ENCODE data around the gene NRSN1.

The NRSN1 gene

DNA sequence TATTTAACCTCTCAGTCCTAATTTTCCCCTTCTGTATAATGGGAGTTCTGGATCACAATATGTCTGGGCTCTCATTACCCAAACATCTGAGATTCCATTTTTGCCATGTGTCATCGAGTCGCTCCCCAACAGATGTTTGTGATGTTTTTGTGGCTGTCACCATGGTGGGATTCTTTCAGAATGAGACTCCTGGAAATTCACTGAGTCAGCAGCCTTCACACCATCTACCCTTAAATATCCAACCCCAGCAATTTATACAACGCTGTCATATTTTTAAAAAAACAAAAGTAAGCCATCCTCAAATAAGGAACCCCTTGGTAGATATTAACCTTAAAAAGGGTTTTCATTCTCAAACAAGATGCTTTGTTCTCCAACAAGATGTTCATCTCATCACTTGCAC, 20.9 kb downstream of the NRSN1 start:
- TF ChIP-seq, protein P1, sequence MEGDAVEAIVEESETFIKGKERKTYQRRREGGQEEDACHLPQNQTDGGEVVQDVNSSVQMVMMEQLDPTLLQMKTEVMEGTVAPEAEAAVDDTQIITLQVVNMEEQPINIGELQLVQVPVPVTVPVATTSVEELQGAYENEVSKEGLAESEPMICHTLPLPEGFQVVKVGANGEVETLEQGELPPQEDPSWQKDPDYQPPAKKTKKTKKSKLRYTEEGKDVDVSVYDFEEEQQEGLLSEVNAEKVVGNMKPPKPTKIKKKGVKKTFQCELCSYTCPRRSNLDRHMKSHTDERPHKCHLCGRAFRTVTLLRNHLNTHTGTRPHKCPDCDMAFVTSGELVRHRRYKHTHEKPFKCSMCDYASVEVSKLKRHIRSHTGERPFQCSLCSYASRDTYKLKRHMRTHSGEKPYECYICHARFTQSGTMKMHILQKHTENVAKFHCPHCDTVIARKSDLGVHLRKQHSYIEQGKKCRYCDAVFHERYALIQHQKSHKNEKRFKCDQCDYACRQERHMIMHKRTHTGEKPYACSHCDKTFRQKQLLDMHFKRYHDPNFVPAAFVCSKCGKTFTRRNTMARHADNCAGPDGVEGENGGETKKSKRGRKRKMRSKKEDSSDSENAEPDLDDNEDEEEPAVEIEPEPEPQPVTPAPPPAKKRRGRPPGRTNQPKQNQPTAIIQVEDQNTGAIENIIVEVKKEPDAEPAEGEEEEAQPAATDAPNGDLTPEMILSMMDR (IDR thresholded peaks at IDR 0.05; ENCODE audit: extremely low read depth, insufficient read depth, missing control alignments) = no peak
- in situ Hi-C loops (cut with MboI; ENCODE audit: low pct_unique_long_range_greater_than_20kb, low sequenced_read_pairs, unreplicated experiment) = no loop called here
- no peak for DNase-seq (ENCODE audit: low spot score)

DNA sequence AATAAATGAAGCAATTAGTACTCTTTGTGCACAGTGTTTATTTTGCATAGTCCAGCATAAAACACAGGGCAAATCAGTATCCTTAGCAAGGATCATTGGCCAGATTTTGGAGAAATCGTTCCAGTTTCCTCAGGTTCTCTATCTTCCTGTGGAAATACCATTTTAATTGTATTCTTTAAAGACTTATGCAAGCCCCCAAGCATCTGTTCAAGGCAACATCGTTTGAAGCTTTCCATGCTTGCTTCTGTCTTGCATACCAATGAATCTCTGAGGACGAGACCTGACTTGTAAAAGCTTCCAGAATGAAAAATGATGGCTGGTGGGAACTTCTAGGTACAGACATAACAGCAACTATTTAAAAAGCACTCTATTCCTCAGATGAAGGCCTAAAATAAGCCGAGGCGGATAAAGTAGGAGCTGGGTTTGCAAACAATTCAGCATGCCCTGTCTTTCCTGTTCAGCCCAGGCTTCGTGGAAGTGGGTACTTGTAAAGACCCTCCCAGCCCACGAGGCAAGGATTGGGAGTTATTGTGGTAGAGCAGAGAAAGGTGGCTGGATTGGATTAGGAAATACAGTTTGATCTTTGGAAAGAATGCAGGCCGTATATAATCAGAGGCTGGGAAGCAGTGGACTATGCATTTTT, 21.6 kb downstream of the NRSN1 start:
- in situ Hi-C loops (cut with MboI; ENCODE audit: low pct_unique_long_range_greater_than_20kb, low sequenced_read_pairs, unreplicated experiment) = no loop called here
- TF ChIP-seq, protein P1 (IDR thresholded peaks at IDR 0.05; ENCODE audit: extremely low read depth, insufficient read depth, missing control alignments) = no peak

DNA sequence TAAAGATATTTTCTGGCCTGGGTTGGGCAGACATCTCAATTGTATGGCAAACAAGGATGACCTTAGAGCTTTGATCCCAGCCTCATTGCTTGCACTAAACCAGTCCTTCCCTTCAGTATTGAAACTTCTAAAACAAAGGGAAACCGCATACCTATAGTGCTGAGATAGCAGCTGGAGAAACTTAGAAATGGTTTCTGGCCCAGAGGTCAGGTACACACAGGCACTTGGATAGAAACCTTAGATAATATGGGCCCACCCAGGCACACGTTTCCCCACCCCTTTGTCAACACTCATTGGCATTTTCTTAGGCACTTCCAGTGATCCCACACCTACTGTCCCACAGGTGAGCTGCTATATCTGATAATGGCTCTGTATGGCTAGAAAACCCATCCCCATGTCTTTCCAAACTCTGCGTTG, 22.1 kb downstream of the NRSN1 start:
- TF ChIP-seq, protein P1 (IDR thresholded peaks at IDR 0.05; ENCODE audit: extremely low read depth, insufficient read depth, missing control alignments) = no peak
- DNase-seq (ENCODE audit: low spot score) = no peak
- in situ Hi-C loops (cut with MboI; ENCODE audit: low pct_unique_long_range_greater_than_20kb, low sequenced_read_pairs, unreplicated experiment) = no loop called here

More for the DNA sequence above, 21.6 kb downstream of the NRSN1 start:
- no peak for DNase-seq (ENCODE audit: low spot score)

DNA sequence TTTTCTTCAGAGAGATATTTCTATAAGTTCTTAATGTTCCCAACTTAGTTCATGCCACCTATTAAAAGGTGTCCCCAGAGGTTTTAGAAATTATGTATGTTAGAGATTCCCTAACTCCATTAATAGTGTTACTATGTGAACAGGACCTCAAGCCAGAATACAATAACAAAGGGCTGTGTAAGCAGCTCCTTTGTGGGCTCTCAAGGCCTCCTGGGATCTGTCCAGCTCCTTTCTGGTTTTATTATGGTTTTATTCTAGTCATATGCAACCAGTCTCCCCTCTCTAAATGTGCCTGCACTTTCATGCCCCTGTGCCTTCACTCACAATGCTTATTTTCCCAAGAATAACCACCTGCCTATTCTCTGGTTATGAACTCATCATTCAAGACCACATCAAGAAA, 22.7 kb downstream of the NRSN1 start:
- TF ChIP-seq, protein P1 (IDR thresholded peaks at IDR 0.05; ENCODE audit: extremely low read depth, insufficient read depth, missing control alignments) = no peak
- no peak for DNase-seq (ENCODE audit: low spot score)
- in situ Hi-C loops (cut with MboI; ENCODE audit: low pct_unique_long_range_greater_than_20kb, low sequenced_read_pairs, unreplicated experiment) = no loop called here

DNA sequence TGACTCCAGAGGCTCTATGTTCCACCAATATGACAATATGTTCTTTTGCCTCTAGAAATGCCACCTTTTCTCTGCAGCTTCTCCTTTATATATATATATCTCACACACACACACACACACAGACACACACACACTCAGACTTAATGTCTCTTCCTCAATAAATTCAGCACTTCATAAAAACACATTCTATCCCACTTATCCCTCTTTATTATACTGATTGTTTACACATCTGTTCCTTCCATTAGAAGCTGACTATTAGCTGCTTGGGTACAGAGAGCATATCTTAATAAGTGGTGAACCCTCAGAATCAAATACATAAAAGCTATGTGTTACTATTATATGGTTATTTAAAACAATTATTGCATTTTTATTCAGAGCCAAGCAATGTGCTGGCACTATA, 23.3 kb downstream of the NRSN1 start:
- in situ Hi-C loops (cut with MboI; ENCODE audit: low pct_unique_long_range_greater_than_20kb, low sequenced_read_pairs, unreplicated experiment) = no loop called here
- TF ChIP-seq, protein P1 (IDR thresholded peaks at IDR 0.05; ENCODE audit: extremely low read depth, insufficient read depth, missing control alignments) = no peak
- DNase-seq (ENCODE audit: low spot score) = no peak

DNA sequence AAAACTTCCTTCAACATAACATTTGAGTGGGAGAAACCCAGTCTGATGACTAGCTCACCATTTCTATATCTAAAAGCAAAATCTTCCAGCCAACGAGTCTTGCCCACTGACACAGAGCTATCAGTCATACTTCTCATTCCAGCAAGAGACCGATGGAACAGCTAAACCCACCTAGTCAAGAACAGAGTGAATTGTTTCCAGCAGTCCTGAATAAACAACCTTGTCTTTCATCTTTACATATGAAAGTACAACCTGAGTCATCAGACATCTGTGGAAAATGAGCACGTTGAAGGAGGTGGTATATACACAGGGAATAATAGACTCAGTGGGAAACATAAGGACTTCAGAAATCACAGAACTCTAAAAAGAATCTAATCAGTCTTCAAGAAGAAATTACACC, 23.8 kb downstream of the NRSN1 start:
- no peak for DNase-seq (ENCODE audit: low spot score)
- in situ Hi-C loops (cut with MboI; ENCODE audit: low pct_unique_long_range_greater_than_20kb, low sequenced_read_pairs, unreplicated experiment) = no loop called here
- TF ChIP-seq, protein P1 (IDR thresholded peaks at IDR 0.05; ENCODE audit: extremely low read depth, insufficient read depth, missing control alignments) = no peak

Data from GM13977 (cell line).